ENCODE results near the gene PSME3IP1.
A peak's percentile ranks its signal among the peaks of the same experiment; 100 is the strongest.

Gene PSME3IP1

DNA sequence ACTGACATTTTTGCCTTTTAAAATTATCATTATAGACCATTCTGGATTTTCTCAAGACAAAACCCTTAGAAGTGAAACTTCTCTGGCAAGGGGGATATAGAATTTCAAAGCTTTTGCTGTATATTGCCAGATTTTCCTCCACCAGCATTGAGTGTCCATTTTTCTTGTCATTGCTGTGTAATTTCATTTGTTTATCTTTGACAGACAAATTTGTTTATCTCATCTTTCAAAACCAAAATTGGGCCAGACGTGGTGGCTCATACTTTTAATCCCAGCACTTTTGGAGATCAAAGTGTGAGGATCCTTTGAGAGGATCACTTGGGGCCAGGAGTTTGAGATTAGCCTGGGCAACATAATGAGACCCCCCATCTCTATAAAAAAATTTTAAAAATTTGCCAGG, 43.2 kb upstream of the PSME3IP1 start:
- no peaks in the 10 kb centered on the region for H3K4me1 ChIP-seq (ENCODE audit: control insufficient read depth in 1 of 2, insufficient read depth in 1 of 2, low read depth in 1 of 2, low read length in 1 of 2)
- H3K36me3 ChIP-seq: peaks cover 97% of the 10 kb centered on the region
- H3K9me3 ChIP-seq: no peaks in the 10 kb centered on the region
- H3K27ac ChIP-seq: no peak overlapping the region
- H3K27me3 ChIP-seq: no peaks in the 10 kb centered on the region
- TF ChIP-seq, protein P1, sequence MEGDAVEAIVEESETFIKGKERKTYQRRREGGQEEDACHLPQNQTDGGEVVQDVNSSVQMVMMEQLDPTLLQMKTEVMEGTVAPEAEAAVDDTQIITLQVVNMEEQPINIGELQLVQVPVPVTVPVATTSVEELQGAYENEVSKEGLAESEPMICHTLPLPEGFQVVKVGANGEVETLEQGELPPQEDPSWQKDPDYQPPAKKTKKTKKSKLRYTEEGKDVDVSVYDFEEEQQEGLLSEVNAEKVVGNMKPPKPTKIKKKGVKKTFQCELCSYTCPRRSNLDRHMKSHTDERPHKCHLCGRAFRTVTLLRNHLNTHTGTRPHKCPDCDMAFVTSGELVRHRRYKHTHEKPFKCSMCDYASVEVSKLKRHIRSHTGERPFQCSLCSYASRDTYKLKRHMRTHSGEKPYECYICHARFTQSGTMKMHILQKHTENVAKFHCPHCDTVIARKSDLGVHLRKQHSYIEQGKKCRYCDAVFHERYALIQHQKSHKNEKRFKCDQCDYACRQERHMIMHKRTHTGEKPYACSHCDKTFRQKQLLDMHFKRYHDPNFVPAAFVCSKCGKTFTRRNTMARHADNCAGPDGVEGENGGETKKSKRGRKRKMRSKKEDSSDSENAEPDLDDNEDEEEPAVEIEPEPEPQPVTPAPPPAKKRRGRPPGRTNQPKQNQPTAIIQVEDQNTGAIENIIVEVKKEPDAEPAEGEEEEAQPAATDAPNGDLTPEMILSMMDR (IDR thresholded peaks at IDR 0.05): no peak
- no peak overlapping the region for H3K4me3 ChIP-seq (ENCODE audit: low read depth in 1 of 2, low read length in 1 of 2)

DNA sequence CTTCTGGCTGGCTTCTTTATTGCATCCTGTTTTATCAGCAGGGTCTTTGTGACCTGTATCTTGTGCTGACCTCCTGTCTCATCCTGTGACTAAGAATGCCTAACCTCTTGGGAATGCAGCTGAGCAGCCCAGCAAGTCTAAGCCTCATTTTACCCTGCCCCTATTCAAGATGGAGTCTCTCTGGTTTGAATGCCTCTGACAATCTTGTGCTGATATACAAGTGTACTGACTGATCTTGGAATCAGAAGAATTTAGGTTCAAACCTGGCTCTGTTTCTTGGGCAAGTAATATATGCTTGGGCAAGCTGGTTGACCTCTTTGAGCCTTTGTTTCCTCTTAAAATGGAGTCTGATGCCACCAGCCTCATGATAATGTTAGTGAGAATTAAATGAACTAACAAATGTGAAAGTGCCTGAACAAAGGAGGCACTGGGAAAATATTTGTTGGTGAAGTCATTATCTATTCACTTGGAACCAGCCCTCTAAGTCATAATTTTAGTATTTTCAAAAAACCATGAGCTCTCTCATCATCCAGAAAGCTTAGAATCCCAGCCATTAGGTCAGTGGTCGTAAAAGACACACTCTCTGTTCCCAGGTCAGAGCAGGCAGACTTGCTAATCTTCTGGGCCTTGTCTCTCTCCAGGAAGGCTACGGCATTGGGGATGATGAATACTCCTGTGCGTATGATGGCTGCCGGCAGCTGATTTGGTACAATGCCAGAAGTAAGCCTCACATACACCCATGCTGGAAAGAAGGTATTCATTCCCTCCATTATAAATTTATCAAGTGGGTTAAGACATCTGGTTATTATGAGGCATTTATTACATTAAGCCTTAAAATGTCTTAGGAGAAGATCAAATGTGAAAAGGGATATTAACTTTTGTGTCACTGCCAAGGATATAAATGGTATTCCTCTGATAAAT, 41.1 kb upstream of the PSME3IP1 start:
- H3K27ac ChIP-seq: no peak overlapping the region
- no peak overlapping the region for H3K4me3 ChIP-seq (ENCODE audit: low read depth in 1 of 2, low read length in 1 of 2)
- H3K27me3 ChIP-seq: no peaks in the 10 kb centered on the region
- no peaks in the 10 kb centered on the region for H3K9me3 ChIP-seq
- no peaks in the 10 kb centered on the region for H3K4me1 ChIP-seq (ENCODE audit: control insufficient read depth in 1 of 2, insufficient read depth in 1 of 2, low read depth in 1 of 2, low read length in 1 of 2)
- H3K36me3 ChIP-seq: peaks cover 96% of the 10 kb centered on the region
- TF ChIP-seq, protein P1 (IDR thresholded peaks at IDR 0.05): no peak

DNA sequence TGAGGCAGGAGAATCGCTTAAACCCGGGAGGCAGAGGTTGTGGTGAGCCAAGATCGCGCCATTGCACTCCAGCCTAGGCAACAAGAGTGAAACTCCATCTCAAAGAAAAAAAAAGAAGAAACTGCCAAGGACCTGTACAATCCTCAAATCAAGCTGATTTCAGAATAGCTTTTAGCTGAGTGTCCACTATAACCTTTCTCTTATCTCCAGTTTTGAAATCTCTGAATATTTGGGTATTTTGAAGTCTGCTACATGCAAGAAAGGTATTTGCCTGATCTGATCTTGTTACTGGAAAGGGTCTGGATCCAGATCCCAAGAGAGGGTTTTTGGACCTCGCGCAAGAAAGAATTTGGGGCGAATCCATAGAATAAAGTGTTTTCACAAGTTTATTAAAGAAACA, 40.1 kb upstream of the PSME3IP1 start:
- Histone ChIP-seq H3K4me3 (ENCODE audit: low read depth in 1 of 2, low read length in 1 of 2) (no peak overlapping the region), H3K27me3 (no peaks in the 10 kb centered on the region), H3K9me3 (no peaks in the 10 kb centered on the region), H3K27ac (no peak overlapping the region), H3K36me3 (peaks cover 96% of the 10 kb centered on the region), H3K4me1 (ENCODE audit: control insufficient read depth in 1 of 2, insufficient read depth in 1 of 2, low read depth in 1 of 2, low read length in 1 of 2) (no peaks in the 10 kb centered on the region)
- TF ChIP-seq, protein P1 (IDR thresholded peaks at IDR 0.05): no peak

DNA sequence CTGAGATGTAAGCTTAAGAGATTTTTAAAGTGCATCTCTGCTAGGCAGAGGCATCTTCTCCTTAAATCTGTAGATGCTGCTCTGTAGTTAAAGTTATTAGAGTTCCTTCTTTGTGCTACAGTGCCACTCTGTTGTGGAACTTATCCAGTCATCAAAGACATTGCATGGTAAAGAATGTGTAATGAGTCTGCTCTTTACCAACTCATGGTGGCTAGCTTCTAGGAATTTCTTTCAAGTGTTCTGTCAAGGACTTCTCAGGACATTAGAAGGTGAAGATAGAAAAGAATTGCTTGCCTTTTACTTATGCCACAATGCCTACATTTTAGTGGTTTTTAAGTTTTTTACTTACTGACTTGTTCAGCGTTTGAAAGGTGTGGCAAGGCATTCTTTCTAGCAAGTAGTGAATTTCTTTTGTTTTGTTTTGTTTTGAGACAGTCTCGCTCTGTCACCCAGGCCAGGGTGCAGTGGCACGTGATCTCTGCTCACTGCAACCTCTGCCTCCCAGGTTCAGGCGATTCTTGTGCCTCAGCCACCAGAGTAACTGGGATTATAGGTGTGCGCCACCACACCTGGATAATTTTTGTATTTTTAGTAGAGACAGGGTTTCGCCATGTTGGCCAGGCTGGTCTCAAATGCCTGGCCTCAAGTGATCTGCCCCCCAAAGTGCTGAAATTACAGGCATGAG, 39.0 kb upstream of the PSME3IP1 start:
- no peaks in the 10 kb centered on the region for H3K27me3 ChIP-seq
- H3K27ac ChIP-seq: peak overlapping the region; percentile 30
- no peaks in the 10 kb centered on the region for H3K9me3 ChIP-seq
- H3K4me1 ChIP-seq (ENCODE audit: control insufficient read depth in 1 of 2, insufficient read depth in 1 of 2, low read depth in 1 of 2, low read length in 1 of 2): no peaks in the 10 kb centered on the region
- no peak overlapping the region for H3K4me3 ChIP-seq (ENCODE audit: low read depth in 1 of 2, low read length in 1 of 2)
- TF ChIP-seq, protein P1 (IDR thresholded peaks at IDR 0.05): no peak
- H3K36me3 ChIP-seq: peaks cover 89% of the 10 kb centered on the region

DNA sequence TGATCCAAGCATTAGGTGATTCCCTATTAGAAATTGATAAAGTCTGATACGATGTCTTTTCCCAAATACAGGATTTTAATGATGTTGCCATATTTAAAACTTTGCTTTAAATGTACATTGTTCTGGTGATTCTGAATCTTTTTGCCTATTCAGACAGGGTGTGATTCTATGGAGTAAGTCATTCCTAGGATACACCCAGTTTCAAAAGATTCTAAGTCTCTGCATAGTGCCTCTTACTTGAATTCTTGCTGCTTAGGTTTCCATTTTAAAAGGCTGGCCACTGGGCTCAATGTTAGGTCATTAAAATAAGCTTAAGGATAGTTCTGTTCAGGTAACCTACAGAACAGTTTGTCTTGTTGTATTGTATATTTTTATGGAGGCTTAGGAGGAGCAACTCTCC, 37.2 kb upstream of the PSME3IP1 start:
- Histone ChIP-seq H3K27me3 (no peaks in the 10 kb centered on the region), H3K4me3 (ENCODE audit: low read depth in 1 of 2, low read length in 1 of 2) (no peak overlapping the region), H3K27ac (no peak overlapping the region), H3K4me1 (ENCODE audit: control insufficient read depth in 1 of 2, insufficient read depth in 1 of 2, low read depth in 1 of 2, low read length in 1 of 2) (no peaks in the 10 kb centered on the region), H3K9me3 (peaks cover under 1% of the 10 kb centered on the region), H3K36me3 (peaks cover 81% of the 10 kb centered on the region)
- TF ChIP-seq, protein P1 (IDR thresholded peaks at IDR 0.05): no peak

Measured in neutrophil (primary cell).